ENCODE data around the gene ATG9B.

The ATG9B gene

DNA sequence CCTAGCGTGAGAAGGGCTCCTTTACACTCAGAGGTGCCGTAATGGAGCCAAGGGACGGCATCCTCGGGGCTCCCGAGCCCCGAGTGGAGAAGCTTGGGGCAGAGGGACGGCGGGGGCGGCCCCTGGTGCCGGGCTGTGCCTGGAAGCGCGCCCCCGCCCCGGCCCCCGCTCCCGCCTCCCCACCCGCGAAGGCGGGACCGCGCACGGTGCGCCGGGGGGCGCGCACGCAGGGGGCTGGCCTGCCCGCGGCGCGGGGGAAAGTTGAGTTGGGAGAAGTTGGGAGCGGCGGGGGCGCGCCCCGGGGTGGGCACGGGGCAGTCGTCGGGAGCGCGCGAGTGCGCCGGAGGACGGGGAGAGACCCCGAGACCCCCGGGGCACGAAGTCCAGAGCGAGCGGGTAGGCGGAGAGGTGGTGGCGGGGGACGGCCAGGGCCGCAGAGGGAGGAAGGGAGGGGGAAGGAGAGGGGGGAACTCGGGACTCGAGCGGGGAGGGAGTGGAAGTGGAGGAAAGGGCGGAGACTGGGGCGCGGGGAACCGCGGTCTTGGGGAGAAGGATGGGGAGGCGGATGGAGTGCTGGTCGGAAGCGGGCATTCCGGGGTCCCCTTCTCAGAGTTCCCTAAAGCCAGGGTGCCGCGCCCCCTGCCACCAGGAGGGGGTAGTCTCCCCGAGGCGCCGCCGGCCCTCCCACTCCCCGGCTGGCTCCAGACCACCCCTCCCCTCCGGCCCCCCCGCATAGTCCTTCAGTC lies 35.2 kb upstream of the ATG9B start, which contains the start of gene SLC4A2:
Gene SLC4A2 (plus strand): TSS at position 223 of the 746 bp plus-strand sequence. CDS start 2,399 bp downstream, outside the sequence.
- Histone ChIP-seq H3K4me3 (ENCODE audit: low read depth, low read length) (peak within 1 kb of the TSS; percentile 71), H3K27ac (ENCODE audit: extremely low read depth, low read depth, low read length) (peak within 1 kb of the TSS; percentile 48; the same call in 1 of the 2 replicates), H3K9me3 (ENCODE audit: control insufficient read depth, insufficient read depth, low read depth, low read length) (no peaks in the 10 kb centered on the region), H3K4me1 (ENCODE audit: control insufficient read depth, insufficient read depth, low read length) (no peaks in the 10 kb centered on the region; the same call in 1 of the 2 replicates), H3K36me3 (ENCODE audit: control insufficient read depth in 2 of 2, insufficient read depth in 1 of 2, low read length in 2 of 2) (peaks cover 0 to 40% of the 10 kb centered on the region in 2 experiments; a peak in 1 of 3 replicates)
- ChIA-PET POLR2A (interaction anchor here (0.6 to 3.4 kb wide), 5 partner anchors 17 to 31 kb away, joined by 4 to 13 read pairs (median 6); partner anchors contain the start of genes ABCB8 and FASTK), CTCF (interaction anchor here (0.7 to 1.9 kb wide), 6 partner anchors 22 to 51 kb away, joined by 3 to 5 read pairs (median 4); no protein-coding TSS in a partner anchor)
- TF ChIP-seq ZNF239 (tag by site-specific recombination; IDR thresholded peaks at IDR 0.05), result no peak
- TF ChIP-seq ZNF2 (tag by site-specific recombination; IDR thresholded peaks at IDR 0.05), result no peak
- TF ChIP-seq ZNF785 (tag by site-specific recombination; IDR thresholded peaks at IDR 0.05), result no peak
- no peak for TF ChIP-seq ZNF510 (tag by site-specific recombination; IDR thresholded peaks at IDR 0.05; ENCODE audit: insufficient replicate concordance)
- TF ChIP-seq, protein P1, sequence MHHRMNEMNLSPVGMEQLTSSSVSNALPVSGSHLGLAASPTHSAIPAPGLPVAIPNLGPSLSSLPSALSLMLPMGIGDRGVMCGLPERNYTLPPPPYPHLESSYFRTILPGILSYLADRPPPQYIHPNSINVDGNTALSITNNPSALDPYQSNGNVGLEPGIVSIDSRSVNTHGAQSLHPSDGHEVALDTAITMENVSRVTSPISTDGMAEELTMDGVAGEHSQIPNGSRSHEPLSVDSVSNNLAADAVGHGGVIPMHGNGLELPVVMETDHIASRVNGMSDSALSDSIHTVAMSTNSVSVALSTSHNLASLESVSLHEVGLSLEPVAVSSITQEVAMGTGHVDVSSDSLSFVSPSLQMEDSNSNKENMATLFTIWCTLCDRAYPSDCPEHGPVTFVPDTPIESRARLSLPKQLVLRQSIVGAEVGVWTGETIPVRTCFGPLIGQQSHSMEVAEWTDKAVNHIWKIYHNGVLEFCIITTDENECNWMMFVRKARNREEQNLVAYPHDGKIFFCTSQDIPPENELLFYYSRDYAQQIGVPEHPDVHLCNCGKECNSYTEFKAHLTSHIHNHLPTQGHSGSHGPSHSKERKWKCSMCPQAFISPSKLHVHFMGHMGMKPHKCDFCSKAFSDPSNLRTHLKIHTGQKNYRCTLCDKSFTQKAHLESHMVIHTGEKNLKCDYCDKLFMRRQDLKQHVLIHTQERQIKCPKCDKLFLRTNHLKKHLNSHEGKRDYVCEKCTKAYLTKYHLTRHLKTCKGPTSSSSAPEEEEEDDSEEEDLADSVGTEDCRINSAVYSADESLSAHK (tag by site-specific recombination; IDR thresholded peaks at IDR 0.05), result 0 out of 2 replicates have a peak, but pooled peaks have one; percentile 12
- TF ChIP-seq KLF16 (tag by site-specific recombination; IDR thresholded peaks at IDR 0.05), result peak; percentile 73; the same call in 1 of the 2 replicates
- 0 out of 2 replicates have a peak, but pooled peaks have one; percentile 16 for TF ChIP-seq ZXDB (tag by site-specific recombination; IDR thresholded peaks at IDR 0.05)
- TF ChIP-seq ZFP69B (tag by site-specific recombination; IDR thresholded peaks at IDR 0.05), result 0 out of 2 replicates have a peak, but pooled peaks have one; percentile 12
- no peak for TF ChIP-seq ZNF121 (tag by site-specific recombination; IDR thresholded peaks at IDR 0.05)
- 0 out of 2 replicates have a peak, but pooled peaks have one; percentile 28 for TF ChIP-seq ZNF366 (tag by site-specific recombination; conservative IDR thresholded peaks at IDR 0.05)
- TF ChIP-seq, protein P2, sequence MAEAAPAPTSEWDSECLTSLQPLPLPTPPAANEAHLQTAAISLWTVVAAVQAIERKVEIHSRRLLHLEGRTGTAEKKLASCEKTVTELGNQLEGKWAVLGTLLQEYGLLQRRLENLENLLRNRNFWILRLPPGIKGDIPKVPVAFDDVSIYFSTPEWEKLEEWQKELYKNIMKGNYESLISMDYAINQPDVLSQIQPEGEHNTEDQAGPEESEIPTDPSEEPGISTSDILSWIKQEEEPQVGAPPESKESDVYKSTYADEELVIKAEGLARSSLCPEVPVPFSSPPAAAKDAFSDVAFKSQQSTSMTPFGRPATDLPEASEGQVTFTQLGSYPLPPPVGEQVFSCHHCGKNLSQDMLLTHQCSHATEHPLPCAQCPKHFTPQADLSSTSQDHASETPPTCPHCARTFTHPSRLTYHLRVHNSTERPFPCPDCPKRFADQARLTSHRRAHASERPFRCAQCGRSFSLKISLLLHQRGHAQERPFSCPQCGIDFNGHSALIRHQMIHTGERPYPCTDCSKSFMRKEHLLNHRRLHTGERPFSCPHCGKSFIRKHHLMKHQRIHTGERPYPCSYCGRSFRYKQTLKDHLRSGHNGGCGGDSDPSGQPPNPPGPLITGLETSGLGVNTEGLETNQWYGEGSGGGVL (tag by site-specific recombination; IDR thresholded peaks at IDR 0.05), result peak; percentile 99
- 0 out of 2 replicates have a peak, but pooled peaks have one; percentile 33 for TF ChIP-seq ZNF138 (tag by site-specific recombination; IDR thresholded peaks at IDR 0.05; ENCODE audit: borderline replicate concordance)
- peak; percentile 62 for TF ChIP-seq SP3 (tag by site-specific recombination; IDR thresholded peaks at IDR 0.05)
- peak; percentile 69; the same call in 1 of the 2 replicates for TF ChIP-seq KLF10 (tag by site-specific recombination; IDR thresholded peaks at IDR 0.05)
- no peak for TF ChIP-seq ZNF311 (tag by site-specific recombination; IDR thresholded peaks at IDR 0.05; ENCODE audit: borderline replicate concordance)
- TF ChIP-seq ZNF341 (tag by site-specific recombination; IDR thresholded peaks at IDR 0.05; ENCODE audit: low read depth), result peak; percentile 69; the same call in 1 of the 2 replicates
- TF ChIP-seq ZNF335 (tag by site-specific recombination; conservative IDR thresholded peaks at IDR 0.05), result peak; percentile 74
- TF ChIP-seq TCF7L2 (IDR thresholded peaks at IDR 0.05; ENCODE audit: borderline replicate concordance, low read depth, low read length), result no peak
- peak; percentile 40; the same call in 1 of the 2 replicates for TF ChIP-seq ZBTB48 (tag by site-specific recombination; IDR thresholded peaks at IDR 0.05)
- TF ChIP-seq WT1 (tag by site-specific recombination; IDR thresholded peaks at IDR 0.05), result peak; percentile 65
- TF ChIP-seq ZNF843 (tag by site-specific recombination; IDR thresholded peaks at IDR 0.05), result 0 out of 2 replicates have a peak, but pooled peaks have one; percentile 14
- peak; percentile 68 for TF ChIP-seq KLF8 (tag by site-specific recombination; IDR thresholded peaks at IDR 0.05)
- peak; percentile 74; the same call in 1 of the 2 replicates for TF ChIP-seq KLF9 (tag by site-specific recombination; IDR thresholded peaks at IDR 0.05; ENCODE audit: low read depth)
- peak; percentile 94 for TF ChIP-seq ZBTB26 (tag by site-specific recombination; optimal IDR thresholded peaks at IDR 0.05)
- no peak for TF ChIP-seq ZNF416 (tag by site-specific recombination; IDR thresholded peaks at IDR 0.05)
- no peak for TF ChIP-seq ZFP41 (tag by site-specific recombination; IDR thresholded peaks at IDR 0.05; ENCODE audit: borderline replicate concordance)
- 0 out of 2 replicates have a peak, but pooled peaks have one; percentile 0 for TF ChIP-seq ZNF777 (tag by site-specific recombination; IDR thresholded peaks at IDR 0.05; ENCODE audit: borderline replicate concordance)
- no peak for TF ChIP-seq KLF7 (tag by site-specific recombination; IDR thresholded peaks at IDR 0.05; ENCODE audit: borderline replicate concordance)
- TF ChIP-seq ZBTB8A (tag by site-specific recombination; IDR thresholded peaks at IDR 0.05), result peak; percentile 12; the same call in 1 of the 2 replicates

Data from HEK293 (cell line).